HG03342 (cell line): ENCODE results near the gene SMG6.
"Not testable (repeated sequence)": the region's sequence is repeated elsewhere in the genome, so short reads cannot be mapped to it uniquely, and the experiment has no call there.

Experiments used
- ATAC-seq: cut with Tn5 transposase; IDR thresholded peaks from one replicate; pipeline ENCODE4 v1.9.1; 2021; ENCODE audit warnings: mild to moderate bottlenecking, moderate library complexity; ENCODE audit not compliant: unreplicated experiment

Gene SMG6

GRCh38 chr17:2018716-2019510 is 284.7 kb downstream of the SMG6 start:
- ATAC-seq, result no peak

GRCh38 chr17:2017274-2017941 is 286.2 kb downstream of the SMG6 start:
- ATAC-seq, result no peak

- ATAC-seq, result no peak
Measured at GRCh38 chr17:2016494-2016893, 287.1 kb downstream of the SMG6 start.

GRCh38 chr17:2015314-2015713 is 288.3 kb downstream of the SMG6 start:
- ATAC-seq, result no peak

GRCh38 chr17:2013994-2014317 is 289.6 kb downstream of the SMG6 start:
- ATAC-seq, result no peak

GRCh38 chr17:2013220-2013993 is 290.2 kb downstream of the SMG6 start:
- ATAC-seq, result not testable (repeated sequence)

- ATAC-seq, result no peak
Measured at GRCh38 chr17:2012499-2012898, 291.1 kb downstream of the SMG6 start.

GRCh38 chr17:2011411-2012371 is 291.9 kb downstream of the SMG6 start:
- ATAC-seq, result no peak
